CD4-positive, alpha-beta memory T cell (primary cell): ENCODE measurements around the gene MRPS30. TPM values are rescaled to one million over a fixed set of nuclear protein-coding genes. Genes with fewer than 3 reads are reported as not detected.

ENCODE experiments used
- CTCF ChIA-PET: fragments of 350-600 bp; sonication (Branson Sonifier 250); formaldehyde crosslinking; loops from one replicate; lab custom pipeline; 2021; ENCODE audit warnings: inconsistent platforms; ENCODE audit not compliant: partially characterized antibody; lab: Charles Lee
- POLR2A ChIA-PET: fragments of 350-600 bp; sonication (Branson Sonifier 250); formaldehyde crosslinking; loops from one replicate; lab custom pipeline; 2021; ENCODE audit not compliant: partially characterized antibody; lab: Charles Lee
- DNase-seq, 5 donors: peaks; one replicate each; pipeline versions ENCODE4 v3.0.0 to v3.0.0-alpha.2; 2020 to 2022; ENCODE audit warnings: mixed read lengths in 1 of 5
- H3K27ac ChIP-seq: one replicate; pipeline ENCODE4 v1.7.0; 2013; ENCODE audit warnings: low read depth, low read length
- H3K27me3 ChIP-seq: 2 replicates; pipeline ENCODE4 v1.7.0; 2013; ENCODE audit warnings: mild to moderate bottlenecking, low read length, moderate library complexity; ENCODE audit not compliant: insufficient read depth
- H3K36me3 ChIP-seq: 2 replicates; pipeline ENCODE4 v1.7.0; 2013; ENCODE audit warnings: mild to moderate bottlenecking, low read length, moderate library complexity; ENCODE audit not compliant: insufficient read depth
- H3K4me1 ChIP-seq: 2 replicates; pipeline ENCODE4 v1.7.0; 2013; ENCODE audit warnings: mild to moderate bottlenecking, low read length, moderate library complexity; ENCODE audit not compliant: insufficient read depth
- H3K4me3 ChIP-seq, 2 donors: one replicate each; pipeline ENCODE4 v1.7.0; 2013; ENCODE audit warnings: low read length in 2 of 2, mild to moderate bottlenecking in 1 of 2
- H3K9me3 ChIP-seq, 2 donors: one replicate each; pipeline ENCODE4 v1.7.0; 2013; ENCODE audit warnings: low read length in 2 of 2, control low read depth in 1 of 2; ENCODE audit not compliant: control insufficient read depth in 1 of 2
- H3K27ac Mint-ChIP-seq, 7 donors: one replicate each; pipeline ENCODE4 v1.8.0; 2020 to 2021; ENCODE audit warnings: mixed read lengths in 7 of 7, mild to moderate bottlenecking in 6 of 7, inconsistent platforms in 3 of 7, moderate library complexity in 3 of 7
- H3K27me3 Mint-ChIP-seq, 2 donors: one replicate each; pipeline ENCODE4 v1.8.0; 2020 to 2021; ENCODE audit warnings: mixed read lengths in 2 of 2
- H3K36me3 Mint-ChIP-seq, 2 donors: one replicate each; pipeline ENCODE4 v1.8.0; 2020 to 2021; ENCODE audit warnings: mixed read lengths in 2 of 2, inconsistent platforms in 1 of 2, mild to moderate bottlenecking in 1 of 2
- H3K4me1 Mint-ChIP-seq, 4 donors: one replicate each; pipeline ENCODE4 v1.8.0; 2020 to 2021; ENCODE audit warnings: mixed read lengths in 4 of 4, mild to moderate bottlenecking in 1 of 4
- H3K4me3 Mint-ChIP-seq, 8 donors: one replicate each; pipeline ENCODE4 v1.8.0; 2020 to 2021; ENCODE audit warnings: mixed read lengths in 8 of 8, mild to moderate bottlenecking in 7 of 8, moderate library complexity in 6 of 8, inconsistent platforms in 3 of 8
- H3K9me3 Mint-ChIP-seq, 8 donors: one replicate each; pipeline ENCODE4 v1.8.0; 2020 to 2021; ENCODE audit warnings: mixed read lengths in 8 of 8, mild to moderate bottlenecking in 5 of 8, inconsistent platforms in 3 of 8, moderate library complexity in 1 of 8
- intact Hi-C: fragments of 100-400 bp; cut with micrococcal nuclease; formaldehyde crosslinking; loops from one replicate; pipeline ENCODE4 v1.15.1; 2023
- polyA plus RNA-seq, 2 donors: library from polyadenylated mRNA; unstranded; fragments of 300-500 nt; fragmentation: Illumina TruSeq; gene quantifications; one replicate each; pipeline ENCODE4 v1.2.3, GENCODE V29; 2021
- total RNA-seq, 2 experiments: library from RNA; stranded (reverse); gene quantifications; one replicate each; pipeline ENCODE4 v1.2.3, GENCODE V29; 2021

MRPS30 gene
- total and polyA plus RNA-seq, 4 experiments from 2014 or later: 54.1 to 68.2 (median 61.9) TPM

DNA sequence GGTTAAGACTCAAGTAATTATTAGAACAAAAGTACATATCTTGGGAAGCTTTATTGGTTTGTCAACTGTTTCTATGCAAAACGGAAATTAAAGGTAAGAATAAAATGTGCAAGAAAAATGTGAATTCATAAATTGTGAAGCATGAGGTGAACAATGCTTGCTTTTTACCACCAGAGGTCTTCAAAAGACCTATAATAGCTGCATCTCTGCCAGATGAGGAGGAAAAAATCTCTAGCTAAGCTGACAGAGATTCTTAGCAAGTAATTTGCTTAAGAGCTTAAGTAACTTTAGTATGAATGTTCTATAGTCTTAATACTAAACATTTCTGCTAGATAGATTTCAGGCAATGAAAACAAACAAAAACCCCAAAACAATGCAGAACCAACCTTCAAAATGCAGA is 54.1 kb downstream of the MRPS30 start:
- ChIA-PET POLR2A (no interaction called here), CTCF (no interaction called here)
- Mint-ChIP-seq H3K4me1 (no peaks in the 10 kb centered on the region), H3K27ac (no peak overlapping the region), H3K36me3 (no peaks in the 10 kb centered on the region), H3K4me3 (no peak overlapping the region), H3K27me3 (no peaks in the 10 kb centered on the region), H3K9me3 (no peaks in the 10 kb centered on the region)
- DNase-seq: no peak
- Histone ChIP-seq H3K36me3 (no peaks in the 10 kb centered on the region), H3K9me3 (no peaks in the 10 kb centered on the region), H3K27me3 (no peaks in the 10 kb centered on the region), H3K4me1 (no peaks in the 10 kb centered on the region), H3K27ac (no peak overlapping the region), H3K4me3 (no peak overlapping the region)
- intact Hi-C loops: no loop called here
